Measurements from ENCODE around the gene SLC27A5.
"Not testable (repeated sequence)": the region's sequence is repeated elsewhere in the genome, so short reads cannot be mapped to it uniquely, and the experiment has no call there.

Gene SLC27A5

DNA sequence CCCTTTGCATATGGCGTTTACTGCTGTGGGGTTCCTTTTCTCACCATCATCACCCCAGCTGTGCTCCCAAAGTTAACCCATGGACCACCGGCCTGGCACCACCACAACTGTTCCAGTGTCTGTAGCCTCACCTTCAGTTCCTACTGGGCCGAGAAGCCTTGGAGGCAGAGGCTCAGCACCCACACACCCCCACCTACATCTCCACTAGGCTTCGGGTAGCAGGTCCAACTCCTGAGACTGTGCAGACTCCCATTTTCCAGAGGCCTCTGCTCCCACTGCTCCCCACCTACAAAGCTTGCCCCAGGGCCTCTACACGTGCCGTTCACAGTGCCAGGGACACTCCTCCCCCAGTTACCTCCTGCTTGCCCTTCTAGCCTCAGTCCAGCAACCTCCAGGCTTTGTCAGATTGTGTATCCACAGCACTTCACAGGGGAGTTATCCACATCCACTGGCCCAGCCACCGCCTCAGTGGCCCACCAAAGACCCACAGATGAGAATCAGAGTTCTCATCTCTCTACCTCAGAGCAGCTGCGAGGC, 14.1 kb downstream of the SLC27A5 start:
- TF ChIP-seq, protein P1, sequence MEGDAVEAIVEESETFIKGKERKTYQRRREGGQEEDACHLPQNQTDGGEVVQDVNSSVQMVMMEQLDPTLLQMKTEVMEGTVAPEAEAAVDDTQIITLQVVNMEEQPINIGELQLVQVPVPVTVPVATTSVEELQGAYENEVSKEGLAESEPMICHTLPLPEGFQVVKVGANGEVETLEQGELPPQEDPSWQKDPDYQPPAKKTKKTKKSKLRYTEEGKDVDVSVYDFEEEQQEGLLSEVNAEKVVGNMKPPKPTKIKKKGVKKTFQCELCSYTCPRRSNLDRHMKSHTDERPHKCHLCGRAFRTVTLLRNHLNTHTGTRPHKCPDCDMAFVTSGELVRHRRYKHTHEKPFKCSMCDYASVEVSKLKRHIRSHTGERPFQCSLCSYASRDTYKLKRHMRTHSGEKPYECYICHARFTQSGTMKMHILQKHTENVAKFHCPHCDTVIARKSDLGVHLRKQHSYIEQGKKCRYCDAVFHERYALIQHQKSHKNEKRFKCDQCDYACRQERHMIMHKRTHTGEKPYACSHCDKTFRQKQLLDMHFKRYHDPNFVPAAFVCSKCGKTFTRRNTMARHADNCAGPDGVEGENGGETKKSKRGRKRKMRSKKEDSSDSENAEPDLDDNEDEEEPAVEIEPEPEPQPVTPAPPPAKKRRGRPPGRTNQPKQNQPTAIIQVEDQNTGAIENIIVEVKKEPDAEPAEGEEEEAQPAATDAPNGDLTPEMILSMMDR (IDR thresholded peaks at IDR 0.05; ENCODE audit: control extremely low read depth, extremely low read depth, low read depth, missing control alignments): no peak
- ChIA-PET CTCF (interaction anchor here (1.4 to 5.3 kb wide), 2 partner anchors 16 to 22 kb away, joined by 7 to 39 read pairs; partner anchors contain the start of gene ZBTB45), POLR2A (no interaction called here)
- DNase-seq (ENCODE audit: extremely low spot score): no peak

DNA sequence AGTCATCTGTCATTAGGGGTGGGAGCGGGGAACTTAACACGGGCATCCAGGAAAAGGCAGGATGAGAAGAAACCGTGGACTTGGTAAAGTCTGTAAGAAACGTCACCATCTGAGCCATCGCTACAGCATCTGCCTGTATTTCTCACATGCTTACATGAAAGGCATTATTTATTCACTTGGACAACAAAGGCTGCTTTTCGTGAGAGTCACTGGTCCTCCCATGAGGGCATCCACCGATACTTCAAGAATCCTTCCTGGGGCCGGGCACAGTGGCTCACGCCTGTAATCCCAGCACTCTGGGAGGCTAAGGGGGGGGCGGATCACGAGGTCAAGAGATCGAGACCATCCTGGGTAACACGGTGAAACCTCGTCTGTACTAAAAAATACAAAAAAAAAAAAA, 19.5 kb downstream of the SLC27A5 start:
- ChIA-PET CTCF (no interaction called here), POLR2A (no interaction called here)
- TF ChIP-seq, protein P1 (IDR thresholded peaks at IDR 0.05; ENCODE audit: control extremely low read depth, extremely low read depth, low read depth, missing control alignments): no peak
- no peak for DNase-seq (ENCODE audit: extremely low spot score)

DNA sequence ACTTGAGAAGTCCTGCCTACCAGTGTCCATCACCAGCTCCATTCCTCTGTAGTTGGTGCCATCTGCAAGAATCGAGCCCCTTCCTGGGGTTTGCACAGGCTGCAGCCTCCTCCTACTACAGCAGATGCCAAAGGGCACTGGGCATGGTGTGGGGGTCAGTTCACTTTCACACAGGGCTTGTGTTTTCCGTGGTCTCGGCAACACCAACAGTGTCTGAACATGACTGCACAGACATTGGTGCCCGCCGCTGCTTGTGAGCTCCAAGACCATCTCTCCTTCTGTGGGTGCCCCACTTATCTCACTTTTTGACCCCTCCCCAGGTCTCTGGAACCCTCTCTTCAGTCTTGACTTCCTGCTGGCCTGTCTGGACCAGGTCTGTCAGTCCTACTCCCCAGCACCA, 20.4 kb downstream of the SLC27A5 start:
- TF ChIP-seq, protein P1 (IDR thresholded peaks at IDR 0.05; ENCODE audit: control extremely low read depth, extremely low read depth, low read depth, missing control alignments): no peak
- POLR2A ChIA-PET: interaction anchor here (0.6 kb wide), 1 partner anchor 11 kb away, joined by 3 read pairs; no protein-coding TSS in a partner anchor
- no peak for DNase-seq (ENCODE audit: extremely low spot score)
- CTCF ChIA-PET: no interaction called here

DNA sequence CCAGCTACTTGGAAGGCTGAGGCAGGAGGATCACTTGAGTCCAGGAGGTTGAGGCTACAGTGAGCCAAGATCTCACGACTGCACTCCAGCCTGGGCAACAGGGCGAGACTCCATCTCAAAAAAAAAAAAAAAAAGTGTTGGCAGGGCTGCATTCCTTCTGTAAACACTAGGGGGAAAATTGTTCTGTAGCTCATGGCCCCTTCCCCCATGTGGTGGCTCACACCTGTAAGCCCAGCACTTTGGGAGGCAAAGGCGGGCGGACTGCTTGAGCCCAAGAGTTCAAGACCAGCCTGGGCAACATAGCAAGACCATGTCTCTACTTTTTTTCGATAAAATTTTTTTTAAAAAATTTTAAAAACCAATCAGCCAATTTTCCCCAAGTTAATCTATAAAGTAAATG, 27.4 kb downstream of the SLC27A5 start:
- CTCF ChIA-PET; DNase-seq (ENCODE audit: extremely low spot score): not testable (repeated sequence)
- POLR2A ChIA-PET: interaction anchor here (0.6 kb wide), 1 partner anchor 71 kb away, joined by 5 read pairs; no protein-coding TSS in a partner anchor

DNA sequence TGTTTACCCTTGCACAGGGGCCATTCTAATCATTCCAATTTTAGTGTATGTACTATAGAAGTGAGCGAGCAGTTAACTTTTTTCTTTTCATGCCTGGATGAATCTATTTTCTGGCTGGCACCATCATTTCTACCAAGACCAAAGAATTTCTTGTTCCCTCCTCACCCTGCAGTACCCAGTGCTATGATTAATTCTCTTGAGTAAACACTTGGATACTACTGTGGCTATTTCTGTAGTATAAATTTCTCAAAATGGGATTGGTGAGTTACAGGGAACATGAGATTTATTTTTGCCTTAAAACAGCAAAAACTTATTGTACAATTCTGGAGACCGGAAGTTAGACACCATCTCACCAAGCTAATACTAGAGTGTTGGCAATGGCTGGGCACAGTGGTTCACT, 28.0 kb downstream of the SLC27A5 start:
- POLR2A ChIA-PET: no interaction called here
- no peak for DNase-seq (ENCODE audit: extremely low spot score)
- TF ChIP-seq, protein P1 (IDR thresholded peaks at IDR 0.05; ENCODE audit: control extremely low read depth, extremely low read depth, low read depth, missing control alignments): no peak
- CTCF ChIA-PET: no interaction called here

DNA sequence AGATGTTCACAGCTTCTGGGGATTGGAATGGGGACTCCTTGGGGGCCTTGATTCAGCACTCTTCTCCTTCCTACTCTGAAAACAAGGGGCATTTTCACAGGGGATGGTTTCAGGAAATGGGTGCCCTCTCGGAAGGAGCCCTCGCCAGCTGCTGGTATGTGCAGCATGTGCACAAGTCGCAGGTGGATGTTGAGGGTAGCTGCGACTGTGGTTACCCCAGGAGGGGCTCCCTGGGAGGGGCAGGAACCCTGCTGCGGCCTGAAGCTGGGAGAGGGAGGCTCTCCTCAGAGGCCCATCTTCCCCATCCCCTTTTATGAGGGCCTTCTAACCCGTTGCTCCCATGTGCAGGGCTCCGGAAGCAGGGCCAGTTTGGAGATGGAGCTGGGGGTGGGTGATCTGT, 29.4 kb downstream of the SLC27A5 start:
- no peak for DNase-seq (ENCODE audit: extremely low spot score)
- TF ChIP-seq, protein P1 (IDR thresholded peaks at IDR 0.05; ENCODE audit: control extremely low read depth, extremely low read depth, low read depth, missing control alignments): no peak
- ChIA-PET CTCF (interaction anchor here (1.7 kb wide), 1 partner anchor 37 kb away, joined by 8 read pairs; the partner anchor contains the start of gene ZBTB45), POLR2A (no interaction called here)

DNA sequence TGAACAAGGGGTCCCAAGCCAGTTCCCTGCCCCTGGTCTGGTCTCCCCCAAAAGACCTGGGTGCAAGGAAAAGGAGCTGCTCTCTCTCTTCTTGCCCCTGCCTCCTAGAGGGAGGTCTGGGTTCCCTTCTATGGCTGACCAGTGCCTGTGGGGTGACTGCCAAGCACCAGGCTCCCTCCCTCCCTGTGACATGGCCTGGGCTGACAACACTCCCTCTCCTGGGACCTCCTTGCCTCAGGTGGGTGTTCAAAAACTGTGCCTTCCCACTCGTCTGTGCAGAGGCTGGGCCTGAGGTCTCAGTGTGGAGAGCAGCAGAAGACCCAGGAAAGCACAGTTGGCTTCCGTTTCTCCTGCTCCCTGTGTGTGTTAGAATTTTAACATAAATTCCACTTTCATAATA, 31.0 kb downstream of the SLC27A5 start:
- no peak for DNase-seq (ENCODE audit: extremely low spot score)
- CTCF ChIA-PET: interaction anchor here (0.9 kb wide), 1 partner anchor 33 kb away, joined by 4 read pairs; no protein-coding TSS in a partner anchor
- POLR2A ChIA-PET: no interaction called here
- TF ChIP-seq, protein P1 (IDR thresholded peaks at IDR 0.05; ENCODE audit: control extremely low read depth, extremely low read depth, low read depth, missing control alignments): no peak

Measured in GM10248 (cell line).